IPS-NIHi11 (cell line): Measurements from ENCODE around the gene FAM240A.
"Not testable (repeated sequence)": the region's sequence is repeated elsewhere in the genome, so short reads cannot be mapped to it uniquely, and the experiment has no call there.

Experiments
- DNase-seq: peaks from one replicate; pipeline ENCODE4 v3.0.0; 2012; ENCODE audit warnings: mixed read lengths, low spot score

The FAM240A gene

GRCh38 chr3:46586738-46587246 is 25.5 kb upstream of the FAM240A start:
- DNase-seq, result no peak

GRCh38 chr3:46587268-46587667 is 25.1 kb upstream of the FAM240A start:
- not testable (repeated sequence) for DNase-seq

GRCh38 chr3:46593274-46593862 is 19.0 kb upstream of the FAM240A start:
- DNase-seq, result no peak

GRCh38 chr3:46593979-46594378 is 18.3 kb upstream of the FAM240A start:
- DNase-seq, result no peak

GRCh38 chr3:46594723-46595122 is 17.6 kb upstream of the FAM240A start:
- no peak for DNase-seq

GRCh38 chr3:46595819-46596314 is 16.5 kb upstream of the FAM240A start:
- no peak for DNase-seq

- DNase-seq, result no peak
These were observed 12.7 kb upstream of the FAM240A start for GRCh38 chr3:46599590-46599989.

GRCh38 chr3:46603446-46604046 is 8.8 kb upstream of the FAM240A start:
- DNase-seq, result no peak

GRCh38 chr3:46604127-46604526 is 8.2 kb upstream of the FAM240A start:
- DNase-seq, result no peak

- DNase-seq, result no peak
These were observed 4.7 kb upstream of the FAM240A start for GRCh38 chr3:46607603-46608028.

GRCh38 chr3:46609212-46609721 is 3.1 kb upstream of the FAM240A start:
- DNase-seq, result no peak

- no peak for DNase-seq
These were observed 2.2 kb upstream of the FAM240A start for GRCh38 chr3:46609944-46610722.

- no peak for DNase-seq
These were observed 1.1 kb downstream of the FAM240A start for GRCh38 chr3:46613313-46614005.

- DNase-seq, result no peak
These were observed 2.1 kb downstream of the FAM240A start for GRCh38 chr3:46614431-46614830.

- DNase-seq, result no peak
These were observed 2.9 kb downstream of the FAM240A start for GRCh38 chr3:46615050-46615775.

- no peak for DNase-seq
These were observed 3.7 kb downstream of the FAM240A start for GRCh38 chr3:46615976-46616375.

GRCh38 chr3:46617941-46618340 is 5.6 kb downstream of the FAM240A start:
- DNase-seq, result no peak

- DNase-seq, result no peak
These were observed 7.8 kb downstream of the FAM240A start for GRCh38 chr3:46619845-46620778.

GRCh38 chr3:46624533-46624932 is 12.2 kb downstream of the FAM240A start:
- no peak for DNase-seq

- peak; percentile 16 for DNase-seq
These were observed 12.7 kb downstream of the FAM240A start for GRCh38 chr3:46624975-46625490.
